MCF 10A (cell line): ENCODE measurements around the gene SCG3. TPM values are rescaled to one million over a fixed set of nuclear protein-coding genes. Genes with fewer than 3 reads are reported as not detected.

Source experiments
- BruUV-seq: library from RNA; stranded (reverse); fragments of 400-500 nt; replicated peaks from 2 replicates; lab custom pipeline; 2021; lab: Mats Ljungman, UMichigan
- CTCF ChIA-PET: fragments of 300-600 bp; sonication (Branson Sonifier 250); formaldehyde crosslinking; extraction: SDS; loops from one replicate; lab custom pipeline; 2021; ENCODE audit warnings: antibody characterized with exemption, inconsistent platforms; lab: Yijun Ruan, JAX
- POLR2A ChIA-PET: fragments of 300-600, 350-650 bp; sonication (Branson Sonifier 250); formaldehyde crosslinking; extraction: SDS; loops from one replicate; lab custom pipeline; 2020; ENCODE audit warnings: antibody characterized with exemption, inconsistent platforms; lab: Yijun Ruan, JAX
- DNase-seq: peaks from one replicate; pipeline ENCODE4 v3.0.0-alpha.2; 2018; ENCODE audit not compliant: unreplicated experiment
- H3K27ac Mint-ChIP-seq: one replicate; pipeline ENCODE4 v1.8.0; 2022; ENCODE audit warnings: mild to moderate bottlenecking, low read depth, mixed read lengths; ENCODE audit not compliant: unreplicated experiment
- H3K27me3 Mint-ChIP-seq: one replicate; pipeline ENCODE4 v1.8.0; 2022; ENCODE audit warnings: mixed read lengths; ENCODE audit not compliant: insufficient read depth, unreplicated experiment
- H3K36me3 Mint-ChIP-seq: one replicate; pipeline ENCODE4 v1.8.0; 2022; ENCODE audit warnings: mild to moderate bottlenecking, moderate library complexity, mixed read lengths; ENCODE audit not compliant: insufficient read depth, unreplicated experiment
- H3K4me1 Mint-ChIP-seq: one replicate; pipeline ENCODE4 v1.8.0; 2022; ENCODE audit warnings: mixed read lengths; ENCODE audit not compliant: insufficient read depth, unreplicated experiment
- H3K4me3 Mint-ChIP-seq: one replicate; pipeline ENCODE4 v1.8.0; 2022; ENCODE audit warnings: mild to moderate bottlenecking, moderate library complexity, mixed read lengths; ENCODE audit not compliant: unreplicated experiment
- H3K9me3 Mint-ChIP-seq: one replicate; pipeline ENCODE4 v1.8.0; 2022; ENCODE audit warnings: mixed read lengths; ENCODE audit not compliant: unreplicated experiment
- intact Hi-C: fragments of 100-400 bp; cut with micrococcal nuclease; formaldehyde crosslinking; loops from 2 replicates; pipeline ENCODE4 v1.14.1; 2022
- total RNA-seq: library from RNA; stranded (reverse); gene quantifications from 2 replicates; pipeline ENCODE4 v1.2.3, GENCODE V29; 2022
- TF ChIP-seq, protein P1 (sequence below): fragments of 200-600 bp; IDR thresholded peaks from one replicate; pipeline ENCODE4 v1.8.0; 2022; ENCODE audit warnings: antibody characterized with exemption, mild to moderate bottlenecking; ENCODE audit not compliant: unreplicated experiment

The SCG3 gene
- total RNA-seq, 1 experiment from 2014 or later, result not detected

GRCh38 chr15:51661072-51661471 is 20.2 kb upstream of the SCG3 start:
- TF ChIP-seq, protein P1, sequence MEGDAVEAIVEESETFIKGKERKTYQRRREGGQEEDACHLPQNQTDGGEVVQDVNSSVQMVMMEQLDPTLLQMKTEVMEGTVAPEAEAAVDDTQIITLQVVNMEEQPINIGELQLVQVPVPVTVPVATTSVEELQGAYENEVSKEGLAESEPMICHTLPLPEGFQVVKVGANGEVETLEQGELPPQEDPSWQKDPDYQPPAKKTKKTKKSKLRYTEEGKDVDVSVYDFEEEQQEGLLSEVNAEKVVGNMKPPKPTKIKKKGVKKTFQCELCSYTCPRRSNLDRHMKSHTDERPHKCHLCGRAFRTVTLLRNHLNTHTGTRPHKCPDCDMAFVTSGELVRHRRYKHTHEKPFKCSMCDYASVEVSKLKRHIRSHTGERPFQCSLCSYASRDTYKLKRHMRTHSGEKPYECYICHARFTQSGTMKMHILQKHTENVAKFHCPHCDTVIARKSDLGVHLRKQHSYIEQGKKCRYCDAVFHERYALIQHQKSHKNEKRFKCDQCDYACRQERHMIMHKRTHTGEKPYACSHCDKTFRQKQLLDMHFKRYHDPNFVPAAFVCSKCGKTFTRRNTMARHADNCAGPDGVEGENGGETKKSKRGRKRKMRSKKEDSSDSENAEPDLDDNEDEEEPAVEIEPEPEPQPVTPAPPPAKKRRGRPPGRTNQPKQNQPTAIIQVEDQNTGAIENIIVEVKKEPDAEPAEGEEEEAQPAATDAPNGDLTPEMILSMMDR, result no peak
- H3K9me3 Mint-ChIP-seq, result no peaks in the 10 kb centered on the region
- H3K4me3 Mint-ChIP-seq, result no peak overlapping the region

GRCh38 chr15:51667478-51667877 is 13.8 kb upstream of the SCG3 start:
- H3K9me3 Mint-ChIP-seq, result no peaks in the 10 kb centered on the region
- no peak overlapping the region for H3K27ac Mint-ChIP-seq
- H3K36me3 Mint-ChIP-seq, result peaks cover 5% of the 10 kb centered on the region
- H3K4me3 Mint-ChIP-seq, result no peak overlapping the region
- BruUV-seq, result no TSS peak
- DNase-seq, result no peak
- CTCF ChIA-PET, result interaction anchor here (0.5 to 1.5 kb wide), 2 partner anchors 30 to 110 kb away, joined by 3 read pairs; no protein-coding TSS in a partner anchor
- peaks cover 5% of the 10 kb centered on the region for H3K4me1 Mint-ChIP-seq
- intact Hi-C loops, result no loop called here
- no peaks in the 10 kb centered on the region for H3K27me3 Mint-ChIP-seq
- TF ChIP-seq, protein P1, result no peak
- POLR2A ChIA-PET, result interaction anchor here (0.6 to 0.7 kb wide), 2 partner anchors 13 to 163 kb away, joined by 3 read pairs; no protein-coding TSS in a partner anchor

More at GRCh38 chr15:51661072-51661471, 20.2 kb upstream of the SCG3 start:
- BruUV-seq, result no TSS peak
- no peaks in the 10 kb centered on the region for H3K27me3 Mint-ChIP-seq
- ChIA-PET CTCF (interaction anchor here (0.7 to 1.5 kb wide), 3 partner anchors 11 to 116 kb away, joined by 3 to 4 read pairs (median 3); no protein-coding TSS in a partner anchor), POLR2A (no interaction called here)
- H3K27ac Mint-ChIP-seq, result no peak overlapping the region
- H3K36me3 Mint-ChIP-seq, result peaks cover 5% of the 10 kb centered on the region
- no peaks in the 10 kb centered on the region for H3K4me1 Mint-ChIP-seq
- intact Hi-C loops, result no loop called here
- no peak for DNase-seq

DNA sequence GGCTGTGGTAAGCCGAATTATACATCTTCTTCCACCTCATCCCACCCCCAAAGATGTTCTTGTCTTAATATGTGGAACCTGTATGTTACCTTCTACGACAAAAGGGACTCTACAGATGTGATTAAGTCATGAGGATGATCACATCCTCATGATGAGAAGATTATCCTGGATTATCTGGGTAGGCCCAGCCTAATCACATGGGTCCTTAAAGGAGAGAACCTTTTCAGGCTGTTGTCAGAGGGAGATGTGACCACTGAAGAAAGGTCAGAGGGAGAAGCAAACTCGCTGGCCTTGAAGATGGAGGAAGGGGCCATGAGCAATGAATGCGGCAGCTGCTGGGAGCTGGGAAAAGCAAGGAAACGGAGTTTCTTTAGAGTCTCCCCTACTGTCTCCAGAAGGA is 12.9 kb upstream of the SCG3 start:
- Mint-ChIP-seq H3K27ac (no peak overlapping the region), H3K27me3 (no peaks in the 10 kb centered on the region), H3K4me1 (peaks cover 10% of the 10 kb centered on the region), H3K9me3 (no peaks in the 10 kb centered on the region), H3K4me3 (no peak overlapping the region), H3K36me3 (no peaks in the 10 kb centered on the region)
- TF ChIP-seq, protein P1, result no peak
- DNase-seq, result no peak
- no TSS peak for BruUV-seq
- intact Hi-C loops, result no loop called here
- CTCF ChIA-PET, result no interaction called here
- POLR2A ChIA-PET, result interaction anchor here (0.6 to 0.9 kb wide), 2 partner anchors 10 to 57 kb away, joined by 3 read pairs; no protein-coding TSS in a partner anchor

DNA sequence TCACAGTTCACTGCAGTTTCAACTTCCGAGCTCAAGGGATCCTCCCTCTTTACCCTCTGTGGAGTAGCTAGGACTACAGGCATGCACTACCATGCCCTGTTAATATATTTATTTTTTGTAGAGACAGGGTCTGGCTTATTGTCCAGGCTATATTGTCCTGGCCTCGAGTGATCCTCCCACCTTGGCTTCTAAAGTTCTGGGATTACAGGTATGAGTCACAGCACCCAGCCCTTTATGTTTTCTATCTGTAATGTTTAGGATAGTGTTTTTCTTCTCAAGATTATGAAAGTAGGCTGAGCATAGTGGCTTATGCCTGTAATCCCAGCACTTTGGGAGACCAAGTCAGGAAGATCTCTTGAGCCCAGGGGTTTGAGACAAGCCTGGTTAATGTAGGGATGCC is 11.9 kb upstream of the SCG3 start:
- Mint-ChIP-seq H3K9me3 (no peaks in the 10 kb centered on the region), H3K27me3 (no peaks in the 10 kb centered on the region)
- no peak for DNase-seq

More for the DNA sequence above, 11.9 kb upstream of the SCG3 start:
- H3K27ac Mint-ChIP-seq, result no peak overlapping the region
- peaks cover 12% of the 10 kb centered on the region for H3K4me1 Mint-ChIP-seq
- ChIA-PET CTCF (interaction anchor here (0.5 to 0.6 kb wide), 2 partner anchors 95 to 910 kb away, joined by 3 read pairs; no protein-coding TSS in a partner anchor), POLR2A (interaction anchor here (0.9 kb wide), 1 partner anchor 11 kb away, joined by 3 read pairs; no protein-coding TSS in a partner anchor)
- no peaks in the 10 kb centered on the region for H3K36me3 Mint-ChIP-seq
- TF ChIP-seq, protein P1, result no peak
- intact Hi-C loops, result no loop called here
- no peak overlapping the region for H3K4me3 Mint-ChIP-seq
- BruUV-seq, result no TSS peak
